Cardiac fibroblast (primary cell): Measurements from ENCODE around the gene PCED1B.

ENCODE experiments used
- DNase-seq, 2 donors: peaks; one replicate each; pipeline versions ENCODE4 v3.0.0 to v3.0.0-alpha.2; 2010; ENCODE audit warnings: low read depth in 2 of 2
- H3K4me3 ChIP-seq, 2 donors: replicated peaks in 1 of 2; 1 replicate in 1 of 2; 2 replicates in 1 of 2; pipeline ENCODE4 v1.5.1; 2011; ENCODE audit warnings: low read depth in 2 of 2, low read length in 2 of 2, mild to moderate bottlenecking in 2 of 2, moderate library complexity in 1 of 2
- CTCF ChIP-seq: IDR thresholded peaks from one replicate; pipeline ENCODE4 v1.5.1; 2011; ENCODE audit warnings: low read depth, mild to moderate bottlenecking, low read length, inconsistent platforms

Gene PCED1B

GRCh38 chr12:47268501-47269454 lies 189.4 kb downstream of the PCED1B start:
- no peak for TF ChIP-seq CTCF
- no peak overlapping the region for H3K4me3 ChIP-seq
- DNase-seq = no peak

GRCh38 chr12:47269916-47270315 lies 190.5 kb downstream of the PCED1B start:
- DNase-seq = no peak
- H3K4me3 ChIP-seq = no peak overlapping the region
- no peak for TF ChIP-seq CTCF

DNA sequence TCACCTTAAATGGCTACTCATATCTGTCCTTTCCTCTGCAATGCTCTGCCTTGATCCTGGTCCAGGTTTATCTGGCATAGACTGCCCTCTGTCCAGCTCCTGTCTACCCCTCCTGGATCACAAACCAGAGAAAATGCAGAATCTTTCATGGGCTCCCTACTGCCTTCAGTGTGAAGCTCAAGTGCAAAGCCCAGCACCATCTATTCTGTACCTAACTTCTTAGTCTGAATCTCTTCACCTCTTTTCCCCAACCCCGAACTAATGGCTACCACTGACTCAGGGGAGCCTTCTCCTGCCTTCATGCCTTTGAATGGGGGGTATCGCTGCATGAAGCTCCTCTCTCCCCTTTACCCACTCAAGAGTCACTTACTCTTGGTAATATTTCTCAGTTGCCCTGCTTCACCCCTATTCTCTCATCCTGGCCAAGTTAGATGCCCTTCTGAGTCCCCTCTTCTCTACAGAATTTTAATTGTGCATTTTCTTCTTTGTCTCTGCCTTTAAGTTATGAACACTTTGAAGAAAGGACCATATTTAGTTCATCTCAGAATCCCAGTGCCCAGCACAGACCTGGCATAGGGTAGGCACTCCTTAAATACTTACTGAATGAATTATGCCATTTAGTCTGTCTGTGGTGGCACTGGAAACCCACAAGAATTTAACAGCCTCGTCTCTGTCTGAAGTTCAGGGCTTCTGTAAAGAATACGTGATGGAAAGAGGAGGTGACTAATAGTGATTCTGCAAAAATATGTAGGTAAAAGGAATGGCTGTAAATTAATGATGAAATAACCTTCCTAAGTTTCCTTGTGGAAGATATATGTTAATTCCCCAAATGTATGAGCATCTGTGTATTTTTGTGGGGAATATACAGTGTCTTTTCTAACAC lies 191.6 kb downstream of the PCED1B start:
- TF ChIP-seq CTCF = no peak
- H3K4me3 ChIP-seq = no peak overlapping the region
- peak; percentile 62 to 91 for DNase-seq

DNA sequence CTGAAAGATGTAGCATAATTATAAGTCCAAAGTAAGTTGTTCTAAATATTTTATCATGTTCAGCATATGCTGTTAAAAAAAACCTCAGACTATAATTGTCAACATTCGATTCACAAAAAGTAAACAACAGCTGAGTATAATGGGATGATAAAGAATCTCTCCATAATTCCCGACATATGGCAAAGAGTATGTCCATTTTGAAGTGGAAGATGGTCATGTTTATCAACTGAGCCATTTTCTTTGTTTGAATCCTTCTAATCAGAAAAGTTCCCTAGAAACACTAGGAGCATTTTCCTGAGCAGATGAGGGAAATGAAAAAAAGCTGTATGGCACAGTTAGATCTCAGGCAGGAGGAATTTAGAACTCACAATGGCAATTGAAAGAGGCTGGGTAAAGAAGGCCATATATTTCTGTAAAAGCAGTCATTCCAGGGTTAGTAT lies 192.4 kb downstream of the PCED1B start:
- DNase-seq = no peak
- H3K4me3 ChIP-seq = no peak overlapping the region
- TF ChIP-seq CTCF = no peak

- TF ChIP-seq CTCF = no peak
- DNase-seq = peak; percentile 18 to 60
- no peak overlapping the region for H3K4me3 ChIP-seq
These were observed 193.2 kb downstream of the PCED1B start for GRCh38 chr12:47272412-47273190.

DNA sequence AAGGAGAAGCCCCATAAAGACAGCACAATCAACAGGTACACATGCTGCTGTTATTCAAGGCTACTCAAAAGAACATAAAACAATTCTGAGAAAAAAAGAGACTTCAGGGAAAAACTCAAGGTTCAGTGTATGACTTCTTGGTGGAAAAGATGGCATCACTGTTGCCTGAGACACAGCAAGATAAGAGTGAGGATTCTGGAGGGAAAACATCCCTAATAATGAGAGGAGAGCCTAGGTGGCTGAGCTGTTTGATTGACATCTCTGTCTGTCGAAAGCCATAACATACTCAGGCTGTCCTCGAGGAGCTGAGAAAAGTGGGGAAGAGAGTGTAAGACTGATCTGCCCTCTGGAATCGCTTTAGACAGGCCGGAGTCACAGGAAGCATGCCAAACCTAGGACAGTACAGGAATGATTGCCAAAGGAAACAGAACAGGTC lies 193.8 kb downstream of the PCED1B start:
- TF ChIP-seq CTCF = no peak
- DNase-seq = peak in 1 of 2 donors; percentile 40
- no peak overlapping the region for H3K4me3 ChIP-seq
